CD4-positive, alpha-beta T cell (primary cell): Measurements from ENCODE around the gene SSNA1. TPM values are rescaled to one million over a fixed set of nuclear protein-coding genes. Genes with fewer than 3 reads are reported as not detected.
"Not testable (repeated sequence)": the region's sequence is repeated elsewhere in the genome, so short reads cannot be mapped to it uniquely, and the experiment has no call there.

Source experiments
- ATAC-seq: fragments of 200-7000 bp; cut with Tn5 transposase; one replicate; pipeline ENCODE4 v1.10.0; 2022; ENCODE audit warnings: mild to moderate bottlenecking; ENCODE audit not compliant: poor library complexity
- CTCF ChIA-PET: fragments of 350-600 bp; sonication (Branson Sonifier 250); formaldehyde crosslinking; loops from one replicate; lab custom pipeline; 2021; ENCODE audit warnings: antibody characterized with exemption, inconsistent platforms; lab: Charles Lee
- POLR2A ChIA-PET: fragments of 350-600 bp; sonication (Branson Sonifier 250); formaldehyde crosslinking; loops from one replicate; lab custom pipeline; 2021; ENCODE audit warnings: antibody characterized with exemption, inconsistent platforms; lab: Charles Lee
- DNase-seq, 14 experiments: peaks; one replicate each; pipeline ENCODE4 v3.0.0-alpha.2; 2013 to 2020; ENCODE audit warnings: mixed read lengths in 2 of 14
- H3K27ac ChIP-seq, 2 donors: one replicate each; pipeline versions ENCODE4 v1.5.1 to v1.7.0; 2013; ENCODE audit warnings: low read length in 2 of 2, low read depth in 1 of 2, mild to moderate bottlenecking in 1 of 2
- H3K27me3 ChIP-seq, 2 experiments: 1 replicate in 1 of 2; 2 replicates in 1 of 2; pipeline versions ENCODE4 v1.6.1 to v1.7.0; 2013; ENCODE audit warnings: low read length in 2 of 2, control low read depth in 1 of 2, mild to moderate bottlenecking in 1 of 2, moderate library complexity in 1 of 2; ENCODE audit not compliant: insufficient read depth in 2 of 2, control insufficient read depth in 1 of 2
- H3K36me3 ChIP-seq: one replicate; pipeline ENCODE4 v1.6.1; 2013; ENCODE audit warnings: low read length, control low read depth; ENCODE audit not compliant: insufficient read depth
- H3K4me1 ChIP-seq: one replicate; pipeline ENCODE4 v1.6.1; 2013; ENCODE audit warnings: low read length, control low read depth; ENCODE audit not compliant: insufficient read depth
- H3K4me3 ChIP-seq: one replicate; pipeline ENCODE4 v1.5.1; 2013; ENCODE audit warnings: mild to moderate bottlenecking, low read length, moderate library complexity
- H3K9me3 ChIP-seq, 2 experiments: 1 replicate in 1 of 2; 2 replicates in 1 of 2; pipeline versions ENCODE4 v1.6.1 to v1.7.0; 2013; ENCODE audit warnings: low read length in 2 of 2, mild to moderate bottlenecking in 2 of 2, control low read depth in 1 of 2, moderate library complexity in 1 of 2; ENCODE audit not compliant: control insufficient read depth in 1 of 2, insufficient read depth in 1 of 2
- H3K27ac Mint-ChIP-seq: one replicate; pipeline ENCODE4 v1.8.0; 2020; ENCODE audit warnings: mixed read lengths
- H3K27me3 Mint-ChIP-seq: one replicate; pipeline ENCODE4 v1.8.0; 2021; ENCODE audit warnings: mixed read lengths
- H3K36me3 Mint-ChIP-seq: one replicate; pipeline ENCODE4 v1.8.0; 2021; ENCODE audit warnings: low read depth, mixed read lengths
- H3K4me1 Mint-ChIP-seq: one replicate; pipeline ENCODE4 v1.8.0; 2021; ENCODE audit warnings: low read depth, mixed read lengths
- H3K4me3 Mint-ChIP-seq: one replicate; pipeline ENCODE4 v1.8.0; 2020; ENCODE audit warnings: mild to moderate bottlenecking, mixed read lengths
- H3K9me3 Mint-ChIP-seq: one replicate; pipeline ENCODE4 v1.8.0; 2020; ENCODE audit warnings: mixed read lengths
- CTCF ChIP-seq: fragments of 200-600 bp; IDR thresholded peaks from one replicate; pipeline ENCODE4 v1.8.0; 2022; ENCODE audit warnings: antibody characterized with exemption, mild to moderate bottlenecking
- intact Hi-C, 2 experiments: fragments of 100-400 bp; cut with DNase I in 1 of 2; cut with micrococcal nuclease in 1 of 2; formaldehyde crosslinking; loops; one replicate each; pipeline versions ENCODE4 v1.15.1 to v1.9.0; 2023 to 2025; cut with DNase I, micrococcal nuclease
- microRNA-seq: library from miRNA; unstranded; fragments of <30 nt; microRNA quantifications from one replicate; pipeline ENCODE4 v1.2.0, GENCODE V29; 2021; ENCODE audit warnings: borderline microRNAs expressed, borderline replicate concordance
- total RNA-seq, 174 experiments: library from RNA in 2 of 174; stranded (reverse) in 2 of 174; gene quantifications; one replicate each; pipeline ENCODE4 v1.2.3 and lab custom pipeline; 2021 to 2026

SSNA1 gene
- total RNA-seq, 2 experiments from 2014 or later: 30.1 to 30.5 TPM

DNA sequence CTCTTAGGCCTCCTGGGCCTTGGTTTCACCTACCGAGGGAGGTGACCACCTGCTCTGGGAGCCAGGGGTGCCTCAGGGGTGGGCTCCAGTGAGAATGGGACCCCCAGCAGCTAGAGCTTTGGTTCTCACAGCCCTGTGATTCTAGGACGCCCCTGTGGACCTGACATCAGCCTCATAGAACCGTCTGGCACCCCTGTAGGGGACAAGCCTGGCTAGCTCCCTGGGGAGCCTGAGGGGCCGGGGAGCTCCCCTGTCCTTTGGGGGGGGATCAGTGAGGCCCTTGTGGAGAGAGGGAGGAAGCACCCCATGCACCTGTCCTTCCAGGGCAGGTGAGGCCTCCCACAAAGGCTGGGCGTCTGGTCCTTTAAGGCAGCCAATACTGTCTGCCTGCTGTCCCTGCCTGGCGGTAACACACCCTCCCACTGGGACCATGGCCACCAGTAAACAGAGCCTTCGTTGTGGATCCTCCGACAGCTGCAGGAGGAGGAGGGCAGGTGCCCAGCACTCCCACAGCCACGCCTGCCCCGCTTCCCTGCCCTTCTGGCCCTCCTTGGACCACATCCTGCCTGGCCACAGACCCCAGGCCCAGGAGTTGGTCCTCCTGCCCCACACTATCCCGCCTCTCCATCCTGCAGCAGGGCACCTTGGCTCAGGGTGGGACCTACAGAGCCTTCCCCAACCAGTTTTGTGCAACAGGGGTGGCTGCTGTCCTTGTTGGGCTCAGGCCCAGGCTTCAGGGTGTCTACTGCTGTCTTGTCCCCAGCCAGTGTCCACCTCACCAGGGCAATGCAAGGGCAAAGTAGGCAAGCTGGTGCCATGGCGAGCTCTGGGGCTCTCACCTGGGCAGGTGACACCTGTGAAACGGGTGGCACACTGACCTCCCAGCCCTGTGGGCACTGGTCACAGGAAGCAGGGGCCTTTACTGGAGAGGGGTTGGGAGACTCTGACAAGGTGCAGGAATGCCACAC is 49.6 kb downstream of the SSNA1 start:
- POLR2A ChIA-PET: interaction anchor here (1.8 kb wide), 1 partner anchor 108 kb away, joined by 4 read pairs; no protein-coding TSS in a partner anchor
- no peak for TF ChIP-seq CTCF

GRCh38 chr9:137239541-137240200 is 51.2 kb downstream of the SSNA1 start:
- Histone ChIP-seq H3K4me3 (peak overlapping the region; percentile 60), H3K4me1 (peaks cover 68% of the 10 kb centered on the region), H3K36me3 (peaks cover 21% of the 10 kb centered on the region), H3K27ac (peak overlapping the region; percentile 55 to 84)
- Mint-ChIP-seq H3K36me3 (peaks cover 22% of the 10 kb centered on the region), H3K4me3 (peak overlapping the region; percentile 80), H3K4me1 (peaks cover 17% of the 10 kb centered on the region), H3K27ac (peak overlapping the region; percentile 67)
- not testable (repeated sequence) for ATAC-seq, H3K9me3 Mint-ChIP-seq, H3K9me3 ChIP-seq, DNase-seq, H3K27me3 Mint-ChIP-seq, H3K27me3 ChIP-seq
- POLR2A ChIA-PET: interaction anchor here (0.8 to 2.5 kb wide), 21 partner anchors 12 to 357 kb away, joined by 3 to 63 read pairs (median 7); partner anchors contain the start of genes ANAPC2, DPP7, EXD3 and MAN1B1
- CTCF ChIA-PET: interaction anchor here (0.7 to 1.8 kb wide), 4 partner anchors 15 to 50 kb away, joined by 3 to 5 read pairs (median 4); no protein-coding TSS in a partner anchor
- intact Hi-C loops: loop anchor here in 1 of 2 experiments (1.0 to 5.0 kb wide), 4 partner anchors 16 to 452 kb away; partner anchors contain the start of genes ANAPC2 and SSNA1

More for the DNA sequence above, 49.6 kb downstream of the SSNA1 start:
- Histone ChIP-seq H3K27me3 (no peaks in the 10 kb centered on the region), H3K36me3 (peaks cover 13% of the 10 kb centered on the region), H3K9me3 (no peaks in the 10 kb centered on the region), H3K27ac (no peak overlapping the region), H3K4me3 (no peak overlapping the region), H3K4me1 (peaks cover 63% of the 10 kb centered on the region)
- Mint-ChIP-seq H3K27me3 (peaks cover 6% of the 10 kb centered on the region), H3K4me1 (peaks cover 17% of the 10 kb centered on the region), H3K36me3 (peaks cover 15% of the 10 kb centered on the region), H3K27ac (no peak overlapping the region), H3K9me3 (no peaks in the 10 kb centered on the region), H3K4me3 (no peak overlapping the region)
- ATAC-seq: no peak
- intact Hi-C loops: loop anchor here (2.0 to 5.0 kb wide), 4 partner anchors 25 to 451 kb away; partner anchors contain the start of genes ANAPC2 (in 1 of the 2) and SSNA1 (in 1 of the 2)
- no peak for DNase-seq
- CTCF ChIA-PET: no interaction called here

Small RNA genes lying within 50 kb of the gene (microRNA-seq; reads per million reads assigned to microRNA genes)
- gene MIR3621: not detected

Other genes starting within 250 kb of the SSNA1 start
- 10 to 100 TPM; 41.0 to 41.7 TPM for gene FBXW5, start 243.9 kb upstream of the SSNA1 start, total RNA-seq
- not detected for gene C8G, start 243.4 kb upstream of the SSNA1 start, total RNA-seq
- gene LCN12, start 236.4 kb upstream of the SSNA1 start, total RNA-seq: 1 to 10 TPM; 1.3 to 1.5 TPM
- 10 to 100 TPM; 40.6 to 41.0 TPM for gene PTGDS, start 211.2 kb upstream of the SSNA1 start, total RNA-seq
- gene LCNL1, start 205.7 kb upstream of the SSNA1 start, total RNA-seq: 1 to 10 TPM in 1 of 2 experiments, under 1 TPM in 1; 0.93 to 1.0 TPM
- gene PAXX, start 196.3 kb upstream of the SSNA1 start, total RNA-seq: 10 to 100 TPM; 67.0 to 67.8 TPM
- 1 to 10 TPM; 2.1 to 2.8 TPM for gene CLIC3, start 192.1 kb upstream of the SSNA1 start, total RNA-seq
- 10 to 100 TPM; 80.1 to 86.8 TPM for gene ABCA2, start 160.4 kb upstream of the SSNA1 start, total RNA-seq
- 1 to 10 TPM; 1.7 to 1.8 TPM for gene FUT7, start 156.6 kb upstream of the SSNA1 start, total RNA-seq
- gene NPDC1, start 142.5 kb upstream of the SSNA1 start, total RNA-seq: 10 to 100 TPM; 15.3 to 16.0 TPM
- not detected for gene ENTPD2, start 134.6 kb upstream of the SSNA1 start, total RNA-seq
- gene SAPCD2, start 118.1 kb upstream of the SSNA1 start, total RNA-seq: under 1 TPM; 0.17 to 0.19 TPM
- gene UAP1L1, start 111.2 kb upstream of the SSNA1 start, total RNA-seq: 1 to 10 TPM; 6.5 to 6.8 TPM
- gene MAN1B1, start 101.7 kb upstream of the SSNA1 start, total RNA-seq: 10 to 100 TPM; 60.9 to 66.9 TPM
- 100 to 1,000 TPM; 344 to 349 TPM for gene DPP7, start 73.9 kb upstream of the SSNA1 start, total RNA-seq
- gene GRIN1, start 49.5 kb upstream of the SSNA1 start, total RNA-seq: not detected
- not detected for gene LRRC26, start 18.6 kb upstream of the SSNA1 start, total RNA-seq
- not detected for gene TMEM210, start 16.6 kb upstream of the SSNA1 start, total RNA-seq
- 100 to 1,000 TPM; 144 to 149 TPM for gene ANAPC2, start 116 bp upstream of the SSNA1 start, total RNA-seq
- 1 to 10 TPM; 6.1 to 8.6 TPM for gene TPRN, start 12.1 kb downstream of the SSNA1 start, total RNA-seq
- gene TMEM203, start 17.0 kb downstream of the SSNA1 start, total RNA-seq: 10 to 100 TPM; 18.2 to 18.7 TPM
- gene NDOR1, start 17.0 kb downstream of the SSNA1 start, total RNA-seq: 10 to 100 TPM; 22.8 to 25.3 TPM
- under 1 TPM; 0.66 to 0.67 TPM for gene RNF208, start 33.6 kb downstream of the SSNA1 start, total RNA-seq
- under 1 TPM; 0.33 to 0.42 TPM for gene CYSRT1, start 36.5 kb downstream of the SSNA1 start, total RNA-seq
- under 1 TPM in 1 of 2 experiments, not detected in 1; 0.14 TPM for gene RNF224, start 38.8 kb downstream of the SSNA1 start, total RNA-seq
- gene SLC34A3, start 42.2 kb downstream of the SSNA1 start, total RNA-seq: not detected
- gene TUBB4B, start 52.6 kb downstream of the SSNA1 start, total RNA-seq: 10 to 100 TPM; 93.8 to 98.2 TPM
- gene STPG3, start 62.6 kb downstream of the SSNA1 start, total RNA-seq: not detected
- gene NELFB, start 66.7 kb downstream of the SSNA1 start, total RNA-seq: 10 to 100 TPM; 20.7 to 21.2 TPM
- gene TOR4A, start 89.0 kb downstream of the SSNA1 start, total RNA-seq: under 1 TPM; 0.67 to 0.80 TPM
- gene NRARP, start 113.6 kb downstream of the SSNA1 start, total RNA-seq: 1 to 10 TPM in 1 of 2 experiments, under 1 TPM in 1; 0.96 to 1.4 TPM
- 10 to 100 TPM; 14.9 to 16.9 TPM for gene EXD3, start 234.5 kb downstream of the SSNA1 start, total RNA-seq
- 1 to 10 TPM; 6.7 to 7.7 TPM for gene NOXA1, start 234.7 kb downstream of the SSNA1 start, total RNA-seq